Heart left ventricle (tissue), 16 donors: ENCODE measurements around the gene UGCG. TPM values are rescaled to one million over a fixed set of nuclear protein-coding genes. Genes with fewer than 3 reads are reported as not detected.
A peak's percentile ranks its signal among the peaks of the same experiment; 100 is the strongest.

Experiments used
- ATAC-seq, 4 donors: fragments of 200-7000 bp; cut with Tn5 transposase; one replicate each; pipeline ENCODE4 v1.9.1; 2020 to 2022; ENCODE audit warnings: moderate library complexity in 4 of 4, mild to moderate bottlenecking in 3 of 4, moderate number of reproducible peaks in 1 of 4
- DNase-seq, 5 donors: peaks; one replicate each; pipeline ENCODE4 v3.0.0-alpha.2; 2020
- H3K27ac ChIP-seq, 12 donors: fragments of 200-600 bp; sonication (generic) in 4 of 12; one replicate each; pipeline versions ENCODE4 v1.5.0 to v1.8.0; 2016 to 2022; ENCODE audit warnings: mild to moderate bottlenecking in 2 of 12
- H3K27me3 ChIP-seq, 9 donors: fragments of 200-600 bp; sonication (generic) in 2 of 9; one replicate each; pipeline versions ENCODE4 v1.5.1 to v1.8.0; 2016 to 2022; ENCODE audit warnings: mild to moderate bottlenecking in 3 of 9
- H3K36me3 ChIP-seq, 9 donors: fragments of 200-600 bp; sonication (generic) in 2 of 9; one replicate each; pipeline versions ENCODE4 v1.5.0 to v1.8.0; 2018 to 2022; ENCODE audit warnings: mild to moderate bottlenecking in 2 of 9
- H3K4me1 ChIP-seq, 12 donors: fragments of 200-600 bp; sonication (generic) in 4 of 12; one replicate each; pipeline versions ENCODE4 v1.5.0 to v1.8.0; 2016 to 2022; ENCODE audit warnings: mild to moderate bottlenecking in 3 of 12
- H3K4me3 ChIP-seq, 12 donors: fragments of 200-600 bp; sonication (generic) in 4 of 12; one replicate each; pipeline versions ENCODE4 v1.5.0 to v1.8.0; 2017 to 2022; ENCODE audit warnings: mild to moderate bottlenecking in 9 of 12, moderate library complexity in 4 of 12
- H3K9me3 ChIP-seq, 12 donors: fragments of 200-600 bp; sonication (generic) in 4 of 12; one replicate each; pipeline versions ENCODE4 v1.5.0 to v1.8.0; 2016 to 2022; ENCODE audit warnings: mild to moderate bottlenecking in 1 of 12
- POLR2A ChIP-seq, 2 donors: fragments of 450-650 bp; IDR thresholded peaks; one replicate each; pipeline ENCODE4 v1.6.1; 2017; ENCODE audit warnings: antibody characterized with exemption in 2 of 2, mild to moderate bottlenecking in 2 of 2, moderate library complexity in 2 of 2
- WGBS, 4 donors: extraction: QIAGEN DNeasy Blood & Tissue Kit in 2 of 4; methylation state at CpG; one replicate each; pipeline versions ENCODE4 v1.1.5 to v1.1.7; 2013 to 2018; 5-methylcytosine and 5-hydroxymethylcytosine counted together
- intact Hi-C, 10 donors: fragments of 100-400 bp; cut with DNase I; formaldehyde crosslinking; loops; one replicate each; pipeline versions ENCODE4 v1.11.1 to v1.14.2; 2022
- polyA plus RNA-seq, 2 donors: library from polyadenylated mRNA; stranded (reverse); fragments of 200-250 nt; gene quantifications; one replicate each; pipeline ENCODE4 v1.2.3, GENCODE V29; 2013
- total RNA-seq, 9 donors: library from RNA; depleted of rRNA in 2 of 9; stranded (reverse); fragments of >200 nt in 2 of 9; fragmentation: NEBNext Ultra II Directional in 3 of 9; extraction: Animal tissue kit (Norgen Biotek cat#: 25700) in 3 of 9; gene quantifications; one replicate each; pipeline versions ENCODE4 v1.1.0 to v1.2.4, GENCODE V29; 2016 to 2023
- TF ChIP-seq, protein P1 (sequence below), 12 donors: fragments of 200-600 bp; sonication (generic) in 4 of 12; IDR thresholded peaks; one replicate each; pipeline versions ENCODE4 v1.5.0 to v1.8.0; 2018 to 2022; ENCODE audit warnings: antibody characterized with exemption in 12 of 12, mild to moderate bottlenecking in 5 of 12
- donor health status: ischemic (EF 13 %, LVEDD 7.1; RV severe dilation, severe dysfunction).
- donor health status: healthy with polysubstance abuse.
- donor health status: DM: no; HTN: yes; CAD: no.
- donor health status: DM: no; HTN: no; CAD: no.
- donor health status: ischemic (EF 25% LVEDD 6.9; RV normal size, moderate dysfunction).
- donor health status: ischemic (EF 25% LVEDD 5.7; RV mildly dilated, moderate dysfunction).
- donor health status: healthy.
- donor health status: DM: yes; HTN: yes; CAD: no.
- donor health status: ischemic (EF 35%, LVEDD 5.7; RV mildly dilated, moderate dysfunction).
- donor health status: nonischemic (EF 11% LVEDD 7.7; RV severe dilation, severe dysfunction).
- donor health status: DM: yes; HTN: yes; CAD: no.
- donor health status: PGD.
- donor health status: ischemic (EF 29% LVEDD 5.4; RV normal size, mild dysfunction).
- donor health status: nonischemic (EF 23%, LVEDD 6.1; RV moderate dilation, normal function).

UGCG gene
- total and polyA plus RNA-seq, 11 donors: 10.0 to 52.0 (median 17.5) TPM

DNA sequence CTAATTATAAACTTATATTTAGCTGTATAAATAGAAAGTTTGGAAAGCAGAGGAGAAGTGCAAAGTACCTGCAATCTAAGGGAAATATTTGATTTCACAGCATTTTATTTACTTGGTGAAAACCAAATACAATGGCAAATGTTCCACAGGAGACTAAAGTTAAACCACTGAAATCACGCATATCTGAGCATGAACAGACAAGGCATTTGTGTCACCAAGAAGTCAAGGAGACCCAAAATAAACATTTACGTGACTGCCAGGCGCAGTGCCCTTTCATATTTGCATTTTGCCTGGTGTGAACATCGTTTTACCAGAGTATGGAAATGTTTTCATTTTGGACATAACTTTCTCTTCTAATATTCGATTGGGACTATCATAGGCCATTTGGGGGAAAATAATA is 20.6 kb downstream of the UGCG start:
- WGBS, 4 donors: 62 to 71% (median 67%) methylated on average over 5 of the region's 5 CpGs
- TF ChIP-seq POLR2A (IDR thresholded peaks at IDR 0.05): no peak
- TF ChIP-seq, protein P1, sequence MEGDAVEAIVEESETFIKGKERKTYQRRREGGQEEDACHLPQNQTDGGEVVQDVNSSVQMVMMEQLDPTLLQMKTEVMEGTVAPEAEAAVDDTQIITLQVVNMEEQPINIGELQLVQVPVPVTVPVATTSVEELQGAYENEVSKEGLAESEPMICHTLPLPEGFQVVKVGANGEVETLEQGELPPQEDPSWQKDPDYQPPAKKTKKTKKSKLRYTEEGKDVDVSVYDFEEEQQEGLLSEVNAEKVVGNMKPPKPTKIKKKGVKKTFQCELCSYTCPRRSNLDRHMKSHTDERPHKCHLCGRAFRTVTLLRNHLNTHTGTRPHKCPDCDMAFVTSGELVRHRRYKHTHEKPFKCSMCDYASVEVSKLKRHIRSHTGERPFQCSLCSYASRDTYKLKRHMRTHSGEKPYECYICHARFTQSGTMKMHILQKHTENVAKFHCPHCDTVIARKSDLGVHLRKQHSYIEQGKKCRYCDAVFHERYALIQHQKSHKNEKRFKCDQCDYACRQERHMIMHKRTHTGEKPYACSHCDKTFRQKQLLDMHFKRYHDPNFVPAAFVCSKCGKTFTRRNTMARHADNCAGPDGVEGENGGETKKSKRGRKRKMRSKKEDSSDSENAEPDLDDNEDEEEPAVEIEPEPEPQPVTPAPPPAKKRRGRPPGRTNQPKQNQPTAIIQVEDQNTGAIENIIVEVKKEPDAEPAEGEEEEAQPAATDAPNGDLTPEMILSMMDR (IDR thresholded peaks at IDR 0.05): no peak
- intact Hi-C loops: no loop called here
- DNase-seq: no peak
- peak overlapping the region in 7 of 12 donors; percentile 2 to 66 (median 43) for H3K27ac ChIP-seq
- peaks cover 0 to 63% (median 18%) of the 10 kb centered on the region in 12 donors for H3K4me1 ChIP-seq
- H3K9me3 ChIP-seq: no peaks in the 10 kb centered on the region
- H3K4me3 ChIP-seq: peak overlapping the region in 3 of 12 donors; percentile 8 to 20 (median 10)
- ATAC-seq: peak in 2 of 4 donors; percentile 55 to 68
- peaks cover 0 to 67% (median 8%) of the 10 kb centered on the region in 9 donors for H3K36me3 ChIP-seq
- H3K27me3 ChIP-seq: no peaks in the 10 kb centered on the region

DNA sequence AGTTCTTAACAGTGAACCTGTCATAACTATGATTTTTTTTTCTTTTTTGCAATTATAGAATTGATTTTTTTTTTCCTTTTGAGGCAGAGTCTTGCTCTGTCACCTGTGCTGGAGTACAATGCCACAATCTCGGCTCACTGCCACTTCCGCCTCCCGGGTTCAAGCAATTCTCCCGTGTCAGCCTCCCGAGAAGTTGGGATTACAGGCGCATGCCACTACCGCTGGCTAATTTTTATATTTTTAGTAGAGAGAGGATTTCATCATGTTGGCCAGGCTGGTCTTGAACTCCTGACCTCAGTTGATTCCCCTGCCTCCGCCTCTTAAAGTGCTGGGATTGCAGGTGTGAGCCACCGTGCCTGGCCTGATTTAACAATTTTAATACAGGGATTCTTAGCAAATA is 21.4 kb downstream of the UGCG start:
- Histone ChIP-seq H3K36me3 (peaks cover 0 to 74% (median 11%) of the 10 kb centered on the region in 9 donors), H3K27me3 (no peaks in the 10 kb centered on the region), H3K9me3 (no peaks in the 10 kb centered on the region), H3K27ac (peak overlapping the region in 9 of 12 donors; percentile 2 to 66 (median 36)), H3K4me3 (peak overlapping the region in 1 of 12 donors; percentile 20), H3K4me1 (peaks cover 0 to 63% (median 16%) of the 10 kb centered on the region in 12 donors)
- ATAC-seq: peak in 2 of 4 donors; percentile 40 to 60
- 63 to 77% (median 66%) methylated on average over 9 of the region's 9 CpGs for WGBS, 4 donors
- TF ChIP-seq, protein P1 (IDR thresholded peaks at IDR 0.05): no peak
- TF ChIP-seq POLR2A (IDR thresholded peaks at IDR 0.05): no peak
- DNase-seq: peak in 2 of 5 donors; percentile 12 to 37
- intact Hi-C loops: no loop called here

DNA sequence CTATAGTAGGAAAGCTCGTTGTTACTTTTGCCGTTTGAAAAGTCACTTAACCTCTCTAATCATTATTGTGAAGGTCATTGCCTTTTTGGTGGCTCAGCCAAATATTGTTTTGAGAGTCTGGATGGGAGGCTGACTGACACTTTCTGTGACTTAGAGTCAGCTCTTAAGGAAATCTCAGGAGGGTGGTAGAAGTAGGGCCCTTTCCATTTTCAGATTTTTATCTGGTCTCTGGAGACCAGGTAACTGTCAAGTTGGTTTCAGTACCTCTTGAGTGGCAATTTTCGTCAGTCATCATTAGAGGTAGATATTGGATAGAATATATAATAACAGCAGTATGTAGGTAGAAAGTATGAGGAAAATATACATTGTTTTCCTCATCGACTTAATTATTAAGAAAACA is 23.3 kb downstream of the UGCG start:
- DNase-seq (no peak), ATAC-seq (peak in 1 of 4 donors; percentile 29)
- peaks cover 0 to 52% (median 7%) of the 10 kb centered on the region in 12 donors for H3K4me1 ChIP-seq
- no peak overlapping the region for H3K27ac ChIP-seq
- no peaks in the 10 kb centered on the region for H3K27me3 ChIP-seq
- WGBS, 4 donors: 54 to 67% (median 64%) methylated on average over 4 of the region's 4 CpGs
- TF ChIP-seq, protein P1 (IDR thresholded peaks at IDR 0.05): no peak
- no peak for TF ChIP-seq POLR2A (IDR thresholded peaks at IDR 0.05)
- H3K36me3 ChIP-seq: peaks cover 0 to 82% (median 19%) of the 10 kb centered on the region in 9 donors
- intact Hi-C loops: no loop called here
- H3K4me3 ChIP-seq: no peak overlapping the region
- no peaks in the 10 kb centered on the region for H3K9me3 ChIP-seq

DNA sequence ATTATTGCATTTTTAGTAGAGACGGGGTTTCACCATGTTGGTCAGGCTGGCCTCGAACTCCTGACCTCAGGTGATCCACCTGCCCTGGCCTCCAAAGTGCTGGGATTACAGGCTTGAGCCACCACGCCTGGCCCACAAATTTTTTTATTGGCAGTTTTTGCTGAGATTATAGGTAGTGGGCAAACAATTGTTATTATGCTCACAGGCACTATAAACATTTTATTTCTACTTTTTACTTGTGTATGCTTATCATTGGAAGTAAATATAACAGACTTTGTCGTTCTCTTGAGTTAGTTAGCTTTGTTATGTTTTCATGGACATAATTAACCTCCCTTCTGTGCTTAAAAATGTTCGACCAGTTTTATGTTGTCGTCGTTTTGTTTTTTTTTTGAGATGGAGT is 23.9 kb downstream of the UGCG start:
- no peaks in the 10 kb centered on the region for H3K9me3 ChIP-seq
- intact Hi-C loops: no loop called here
- WGBS, 4 donors: 91 to 97% (median 96%) methylated on average over 7 of the region's 7 CpGs
- ATAC-seq (no peak), DNase-seq (no peak)
- TF ChIP-seq, protein P1 (IDR thresholded peaks at IDR 0.05): no peak
- TF ChIP-seq POLR2A (IDR thresholded peaks at IDR 0.05): no peak
- no peak overlapping the region for H3K27ac ChIP-seq
- no peaks in the 10 kb centered on the region for H3K27me3 ChIP-seq
- peaks cover 0 to 82% (median 24%) of the 10 kb centered on the region in 9 donors for H3K36me3 ChIP-seq
- H3K4me1 ChIP-seq: peaks cover 0 to 52% (median 4%) of the 10 kb centered on the region in 12 donors
- no peak overlapping the region for H3K4me3 ChIP-seq
